ENCODE results near the gene TCOF1.

The TCOF1 gene

DNA sequence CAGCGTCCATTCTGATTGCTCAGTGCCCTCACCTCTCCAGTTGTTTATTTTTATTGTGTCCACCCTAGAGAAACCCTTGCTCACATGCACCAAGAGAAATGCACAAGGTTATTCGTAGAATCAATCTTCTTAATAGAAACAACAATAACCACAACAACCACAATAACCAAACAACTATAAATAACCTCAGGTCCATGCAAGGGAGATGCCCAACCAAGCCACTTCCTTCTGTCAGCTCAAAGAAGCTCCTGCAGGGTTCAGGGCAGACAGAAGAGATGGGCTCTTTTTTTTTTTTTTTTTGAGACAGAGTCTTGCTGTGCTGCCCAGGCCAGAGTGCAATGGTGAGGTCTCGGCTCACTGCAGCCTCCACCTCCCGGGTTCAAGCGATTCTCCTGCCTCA, 14.9 kb upstream of the TCOF1 start:
- Histone ChIP-seq H3K4me3 (ENCODE audit: low read depth in 1 of 2, low read length in 2 of 2) (no peak overlapping the region), H3K27me3 (ENCODE audit: control insufficient read depth in 1 of 2, insufficient read depth in 2 of 2, low read length in 2 of 2) (no peaks in the 10 kb centered on the region), H3K36me3 (ENCODE audit: insufficient read depth, low read length) (no peaks in the 10 kb centered on the region), H3K4me1 (ENCODE audit: insufficient read depth, low read length) (no peaks in the 10 kb centered on the region), H3K9ac (ENCODE audit: low read length) (no peak overlapping the region), H3K9me3 (ENCODE audit: low read length) (no peaks in the 10 kb centered on the region), H3K27ac (ENCODE audit: low read depth, low read length) (no peak overlapping the region)

DNA sequence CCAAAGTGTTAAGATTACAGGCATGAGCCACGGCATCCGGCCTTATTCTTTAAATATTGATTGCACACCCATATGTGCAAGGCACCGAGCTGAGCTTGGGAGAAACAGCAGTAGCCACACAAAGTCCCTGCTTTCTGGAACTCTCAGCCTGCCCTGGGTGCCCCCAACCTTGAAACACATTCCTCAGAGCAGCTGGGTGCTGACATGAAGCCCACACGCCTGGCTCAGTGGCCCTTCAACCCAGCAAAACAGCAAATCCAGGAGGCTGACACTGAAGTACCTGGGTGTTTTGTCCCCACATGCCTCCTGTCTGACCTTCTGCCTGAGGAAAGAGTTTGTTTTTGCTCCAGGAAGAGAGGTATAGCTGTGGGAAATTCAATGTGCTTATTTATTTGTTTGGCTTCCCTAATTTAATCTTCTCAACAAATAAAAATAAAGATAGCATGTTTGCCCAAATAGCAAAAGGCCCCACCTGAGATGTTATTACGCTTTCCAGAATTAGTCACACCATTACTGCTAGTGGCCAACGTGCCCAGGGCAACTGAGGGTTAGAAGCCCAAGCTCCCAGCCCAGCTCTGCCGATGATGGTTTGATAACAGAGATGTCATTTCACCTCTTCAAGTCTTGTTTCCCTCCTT, 13.4 kb upstream of the TCOF1 start:
- Histone ChIP-seq H3K4me3 (ENCODE audit: low read depth in 1 of 2, low read length in 2 of 2) (no peak overlapping the region), H3K27ac (ENCODE audit: low read depth, low read length) (no peak overlapping the region), H3K36me3 (ENCODE audit: insufficient read depth, low read length) (no peaks in the 10 kb centered on the region), H3K9ac (ENCODE audit: low read length) (no peak overlapping the region), H3K9me3 (ENCODE audit: low read length) (no peaks in the 10 kb centered on the region), H3K27me3 (ENCODE audit: control insufficient read depth in 1 of 2, insufficient read depth in 2 of 2, low read length in 2 of 2) (no peaks in the 10 kb centered on the region), H3K4me1 (ENCODE audit: insufficient read depth, low read length) (no peaks in the 10 kb centered on the region)

DNA sequence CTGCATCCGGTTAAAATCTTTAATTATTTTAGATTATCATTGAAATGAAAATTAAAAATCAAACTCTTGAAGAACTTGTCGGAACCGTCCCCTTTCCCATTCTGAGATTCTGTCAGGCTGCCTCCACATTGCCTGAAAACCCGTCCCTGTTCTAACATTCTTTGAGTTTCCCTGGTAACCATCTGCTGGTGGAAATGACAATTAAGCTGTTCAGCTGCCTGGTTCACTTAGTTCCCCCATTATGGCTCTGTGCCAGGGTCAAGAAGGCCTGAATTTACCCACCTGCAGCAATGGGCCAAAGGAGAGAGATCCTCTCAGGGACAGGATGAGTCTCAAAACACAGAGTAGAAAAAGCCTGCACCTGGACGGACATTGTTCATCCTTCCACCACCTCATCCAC, 11.8 kb upstream of the TCOF1 start:
- H3K27ac ChIP-seq (ENCODE audit: low read depth, low read length), result no peak overlapping the region
- H3K27me3 ChIP-seq (ENCODE audit: control insufficient read depth in 1 of 2, insufficient read depth in 2 of 2, low read length in 2 of 2), result no peaks in the 10 kb centered on the region
- no peaks in the 10 kb centered on the region for H3K4me1 ChIP-seq (ENCODE audit: insufficient read depth, low read length)
- H3K9ac ChIP-seq (ENCODE audit: low read length), result no peak overlapping the region
- no peaks in the 10 kb centered on the region for H3K36me3 ChIP-seq (ENCODE audit: insufficient read depth, low read length)
- H3K4me3 ChIP-seq (ENCODE audit: low read depth in 1 of 2, low read length in 2 of 2), result no peak overlapping the region
- no peaks in the 10 kb centered on the region for H3K9me3 ChIP-seq (ENCODE audit: low read length)

- H3K36me3 ChIP-seq (ENCODE audit: insufficient read depth, low read length), result no peaks in the 10 kb centered on the region
- H3K4me3 ChIP-seq (ENCODE audit: low read depth in 1 of 2, low read length in 2 of 2), result no peak overlapping the region
- no peak overlapping the region for H3K9ac ChIP-seq (ENCODE audit: low read length)
- no peaks in the 10 kb centered on the region for H3K4me1 ChIP-seq (ENCODE audit: insufficient read depth, low read length)
- H3K27ac ChIP-seq (ENCODE audit: low read depth, low read length), result no peak overlapping the region
- H3K9me3 ChIP-seq (ENCODE audit: low read length), result no peaks in the 10 kb centered on the region
- H3K27me3 ChIP-seq (ENCODE audit: control insufficient read depth in 1 of 2, insufficient read depth in 2 of 2, low read length in 2 of 2), result no peaks in the 10 kb centered on the region
Measured at GRCh38 chr5:150346592-150346991, 10.9 kb upstream of the TCOF1 start.

DNA sequence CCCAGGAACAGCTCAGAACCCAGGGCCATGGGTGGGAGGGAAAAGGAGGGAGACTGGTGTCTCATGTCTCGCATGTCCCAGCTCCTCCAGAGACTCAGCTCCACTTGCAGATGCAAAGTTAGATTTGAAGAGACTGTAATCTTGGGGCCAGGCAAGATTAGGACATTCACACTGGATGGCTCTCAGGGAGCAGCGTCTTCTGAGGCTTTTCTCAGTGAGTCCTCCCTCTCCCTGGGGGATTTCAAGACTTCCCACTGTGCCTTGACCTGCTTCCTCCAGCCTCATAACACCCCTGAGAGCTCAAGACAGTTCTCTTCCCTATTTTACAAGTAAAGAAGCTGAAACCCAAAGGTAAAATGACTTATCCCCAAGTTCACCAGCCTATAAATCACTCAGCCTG, 10.5 kb upstream of the TCOF1 start:
- H3K27ac ChIP-seq (ENCODE audit: low read depth, low read length), result no peak overlapping the region
- no peaks in the 10 kb centered on the region for H3K36me3 ChIP-seq (ENCODE audit: insufficient read depth, low read length)
- no peaks in the 10 kb centered on the region for H3K27me3 ChIP-seq (ENCODE audit: control insufficient read depth in 1 of 2, insufficient read depth in 2 of 2, low read length in 2 of 2)
- H3K9me3 ChIP-seq (ENCODE audit: low read length), result no peaks in the 10 kb centered on the region
- no peak overlapping the region for H3K4me3 ChIP-seq (ENCODE audit: low read depth in 1 of 2, low read length in 2 of 2)
- no peak overlapping the region for H3K9ac ChIP-seq (ENCODE audit: low read length)
- no peaks in the 10 kb centered on the region for H3K4me1 ChIP-seq (ENCODE audit: insufficient read depth, low read length)

DNA sequence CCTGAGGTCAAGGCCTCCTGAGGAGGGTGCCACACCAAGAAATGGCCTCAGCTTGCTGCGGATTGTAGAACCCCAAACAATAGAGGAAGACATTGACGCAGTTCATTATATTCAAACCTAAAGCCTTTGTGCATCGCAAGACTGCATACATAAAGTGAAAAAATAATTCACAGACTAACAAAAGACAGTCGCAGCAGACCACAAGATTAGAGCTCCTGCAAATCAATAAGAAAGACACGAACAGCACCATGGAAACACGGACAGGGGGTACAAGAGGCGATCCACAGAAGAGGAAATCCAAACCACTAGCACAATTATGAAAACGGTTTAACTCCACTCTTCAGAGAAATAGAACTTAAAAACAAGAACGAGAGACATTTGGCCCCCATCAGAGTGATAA, 10.0 kb upstream of the TCOF1 start:
- no peaks in the 10 kb centered on the region for H3K27me3 ChIP-seq (ENCODE audit: control insufficient read depth in 1 of 2, insufficient read depth in 2 of 2, low read length in 2 of 2)

GRCh38 chr5:150349681-150350275, 7.7 kb upstream of the TCOF1 start:
- Histone ChIP-seq H3K9me3 (ENCODE audit: low read length) (no peaks in the 10 kb centered on the region), H3K27ac (ENCODE audit: low read depth, low read length) (no peak overlapping the region), H3K4me3 (ENCODE audit: low read depth in 1 of 2, low read length in 2 of 2) (no peak overlapping the region), H3K4me1 (ENCODE audit: insufficient read depth, low read length) (no peaks in the 10 kb centered on the region), H3K27me3 (ENCODE audit: control insufficient read depth in 1 of 2, insufficient read depth in 2 of 2, low read length in 2 of 2) (no peaks in the 10 kb centered on the region), H3K9ac (ENCODE audit: low read length) (no peak overlapping the region), H3K36me3 (ENCODE audit: insufficient read depth, low read length) (no peaks in the 10 kb centered on the region)

More for the DNA sequence above, 10.0 kb upstream of the TCOF1 start:
- Histone ChIP-seq H3K4me3 (ENCODE audit: low read depth in 1 of 2, low read length in 2 of 2) (no peak overlapping the region), H3K4me1 (ENCODE audit: insufficient read depth, low read length) (no peaks in the 10 kb centered on the region), H3K9me3 (ENCODE audit: low read length) (no peaks in the 10 kb centered on the region), H3K9ac (ENCODE audit: low read length) (no peak overlapping the region), H3K27ac (ENCODE audit: low read depth, low read length) (no peak overlapping the region), H3K36me3 (ENCODE audit: insufficient read depth, low read length) (no peaks in the 10 kb centered on the region)

DNA sequence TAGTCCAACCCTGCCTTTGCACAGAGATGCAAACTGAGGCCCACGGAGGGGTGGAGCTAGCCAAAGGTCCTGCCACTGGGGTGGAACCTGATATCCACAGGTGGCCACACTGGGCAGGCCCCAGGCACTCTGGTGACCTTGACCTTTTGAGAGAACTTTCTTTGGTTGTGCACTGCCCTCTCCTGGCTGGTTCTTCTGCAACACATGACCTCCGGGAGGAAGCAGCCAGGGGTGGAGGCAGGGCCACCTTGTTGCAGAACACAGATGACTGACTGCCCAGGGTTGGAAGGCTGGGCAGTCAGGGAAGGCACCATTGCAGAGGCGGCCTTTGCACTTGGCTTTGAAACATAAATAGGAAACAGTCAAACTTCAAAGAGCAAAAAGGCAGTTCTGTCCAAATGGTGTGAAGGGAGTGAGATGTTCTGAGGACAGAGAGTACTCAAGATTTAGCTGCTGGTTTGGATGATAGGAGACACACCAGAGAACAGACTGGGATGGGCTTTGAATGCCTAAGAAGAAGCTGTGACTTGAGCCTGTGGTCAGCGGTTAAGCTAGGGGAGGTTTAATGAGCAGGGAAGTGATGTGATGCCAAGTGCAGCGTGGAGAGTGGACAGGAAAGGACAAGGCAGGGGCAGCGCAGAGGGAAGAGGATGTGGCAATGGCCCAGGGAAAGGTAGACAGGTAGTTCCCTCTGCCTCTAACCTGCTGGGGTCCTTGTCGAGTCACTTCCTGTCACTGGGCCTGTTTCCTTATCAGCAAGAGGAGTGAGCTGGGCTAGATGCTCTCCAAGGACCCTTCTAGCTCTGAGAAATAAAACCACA, 6.8 kb upstream of the TCOF1 start:
- no peaks in the 10 kb centered on the region for H3K36me3 ChIP-seq (ENCODE audit: insufficient read depth, low read length)
- no peak overlapping the region for H3K9ac ChIP-seq (ENCODE audit: low read length)
- no peaks in the 10 kb centered on the region for H3K4me1 ChIP-seq (ENCODE audit: insufficient read depth, low read length)
- H3K27me3 ChIP-seq (ENCODE audit: control insufficient read depth in 1 of 2, insufficient read depth in 2 of 2, low read length in 2 of 2), result no peaks in the 10 kb centered on the region
- no peak overlapping the region for H3K4me3 ChIP-seq (ENCODE audit: low read depth in 1 of 2, low read length in 2 of 2)
- no peaks in the 10 kb centered on the region for H3K9me3 ChIP-seq (ENCODE audit: low read length)
- no peak overlapping the region for H3K27ac ChIP-seq (ENCODE audit: low read depth, low read length)

GRCh38 chr5:150352244-150353031, 5.1 kb upstream of the TCOF1 start:
- Histone ChIP-seq H3K27me3 (ENCODE audit: control insufficient read depth in 1 of 2, insufficient read depth in 2 of 2, low read length in 2 of 2) (no peaks in the 10 kb centered on the region), H3K27ac (ENCODE audit: low read depth, low read length) (no peak overlapping the region), H3K9me3 (ENCODE audit: low read length) (no peaks in the 10 kb centered on the region), H3K36me3 (ENCODE audit: insufficient read depth, low read length) (no peaks in the 10 kb centered on the region), H3K4me3 (ENCODE audit: low read depth in 1 of 2, low read length in 2 of 2) (no peak overlapping the region), H3K9ac (ENCODE audit: low read length) (no peak overlapping the region), H3K4me1 (ENCODE audit: insufficient read depth, low read length) (peaks cover 7% of the 10 kb centered on the region)

DNA sequence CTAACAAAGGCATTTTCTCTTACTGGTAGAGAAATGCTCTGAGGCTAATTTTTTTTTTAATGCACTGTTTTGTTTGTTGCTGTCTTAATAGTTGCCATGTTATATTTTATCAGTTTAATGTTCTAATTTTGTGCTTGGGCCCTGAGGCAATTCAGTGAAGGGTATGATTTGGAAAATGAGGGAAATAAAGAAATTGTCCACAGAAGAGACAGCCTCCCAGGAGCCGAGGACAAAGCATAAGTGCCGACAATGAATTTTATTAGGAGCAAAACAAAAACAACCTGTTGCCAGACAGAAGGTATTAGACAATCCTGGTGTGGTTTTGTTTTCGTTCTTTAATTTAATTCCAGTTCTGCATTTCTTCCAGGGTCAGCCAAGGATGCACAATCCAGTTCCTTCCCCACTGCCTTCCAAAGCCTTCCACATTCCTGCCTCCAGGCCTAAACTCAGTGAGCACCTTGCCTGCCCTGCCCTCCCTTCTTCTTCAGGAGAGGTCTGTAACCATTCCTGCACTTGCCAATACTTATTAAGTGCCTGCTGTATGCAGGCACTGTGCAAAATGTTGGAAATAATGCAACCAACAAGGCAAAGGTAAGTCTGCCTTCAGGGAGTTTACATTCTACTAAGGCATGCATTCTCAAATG, 4.3 kb upstream of the TCOF1 start:
- peaks cover 8% of the 10 kb centered on the region for H3K4me1 ChIP-seq (ENCODE audit: insufficient read depth, low read length)

DNA sequence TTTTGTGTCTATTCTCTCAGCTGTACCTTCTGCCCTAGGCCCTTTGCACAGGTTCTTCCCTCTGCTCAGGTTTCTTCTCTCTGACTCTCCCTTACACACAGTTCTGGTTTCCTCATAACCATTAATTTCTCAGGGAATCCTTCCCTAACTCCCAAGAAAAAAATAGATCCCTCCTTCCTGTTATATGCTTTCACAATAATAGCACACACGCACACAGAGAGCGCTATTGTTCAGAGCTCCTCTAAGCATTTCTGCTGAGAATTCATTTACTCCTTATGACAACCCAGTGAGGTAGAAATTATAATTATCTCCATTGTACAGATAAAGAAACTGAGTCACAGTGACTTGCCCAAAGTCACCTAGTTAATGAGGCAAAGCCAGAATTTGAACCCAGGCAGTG, 1.7 kb upstream of the TCOF1 start:
- Histone ChIP-seq H3K9me3 (ENCODE audit: low read length) (no peaks in the 10 kb centered on the region), H3K27me3 (ENCODE audit: control insufficient read depth in 1 of 2, insufficient read depth in 2 of 2, low read length in 2 of 2) (no peaks in the 10 kb centered on the region), H3K27ac (ENCODE audit: low read depth, low read length) (no peak overlapping the region), H3K4me3 (ENCODE audit: low read depth in 1 of 2, low read length in 2 of 2) (no peak overlapping the region), H3K9ac (ENCODE audit: low read length) (no peak overlapping the region), H3K4me1 (ENCODE audit: insufficient read depth, low read length) (peaks cover 19% of the 10 kb centered on the region), H3K36me3 (ENCODE audit: insufficient read depth, low read length) (peaks cover 8% of the 10 kb centered on the region)

More for the DNA sequence above, 4.3 kb upstream of the TCOF1 start:
- no peaks in the 10 kb centered on the region for H3K27me3 ChIP-seq (ENCODE audit: control insufficient read depth in 1 of 2, insufficient read depth in 2 of 2, low read length in 2 of 2)
- H3K4me3 ChIP-seq (ENCODE audit: low read depth in 1 of 2, low read length in 2 of 2), result no peak overlapping the region
- no peaks in the 10 kb centered on the region for H3K9me3 ChIP-seq (ENCODE audit: low read length)
- H3K36me3 ChIP-seq (ENCODE audit: insufficient read depth, low read length), result no peaks in the 10 kb centered on the region
- no peak overlapping the region for H3K27ac ChIP-seq (ENCODE audit: low read depth, low read length)
- no peak overlapping the region for H3K9ac ChIP-seq (ENCODE audit: low read length)
